Measurements from ENCODE around the gene TEKT3.

TEKT3 gene

GRCh38 chr17:15271741-15272140 lies 69.7 kb downstream of the TEKT3 start:
- no peak for TF ChIP-seq YY1 (tag by site-specific recombination; IDR thresholded peaks at IDR 0.05)
- TF ChIP-seq WT1 (tag by site-specific recombination; IDR thresholded peaks at IDR 0.05) = no peak
- ChIA-PET CTCF (interaction anchor here (0.7 to 0.8 kb wide), 2 partner anchors 231 to 379 kb away, joined by 3 read pairs; no protein-coding TSS in a partner anchor), POLR2A (no interaction called here)
- no peak overlapping the region for H3K4me3 ChIP-seq (ENCODE audit: low read depth, low read length)
- H3K36me3 ChIP-seq (ENCODE audit: control insufficient read depth in 2 of 2, insufficient read depth in 1 of 2, low read length in 2 of 2) = no peaks in the 10 kb centered on the region
- H3K9me3 ChIP-seq (ENCODE audit: control insufficient read depth, insufficient read depth, low read depth, low read length) = no peaks in the 10 kb centered on the region
- no peaks in the 10 kb centered on the region for H3K4me1 ChIP-seq (ENCODE audit: control insufficient read depth, insufficient read depth, low read length)
- no peak overlapping the region for H3K27ac ChIP-seq (ENCODE audit: extremely low read depth, low read depth, low read length)

- Histone ChIP-seq H3K27ac (ENCODE audit: extremely low read depth, low read depth, low read length) (no peak overlapping the region), H3K4me3 (ENCODE audit: low read depth, low read length) (no peak overlapping the region), H3K36me3 (ENCODE audit: control insufficient read depth in 2 of 2, insufficient read depth in 1 of 2, low read length in 2 of 2) (no peaks in the 10 kb centered on the region), H3K9me3 (ENCODE audit: control insufficient read depth, insufficient read depth, low read depth, low read length) (no peaks in the 10 kb centered on the region), H3K4me1 (ENCODE audit: control insufficient read depth, insufficient read depth, low read length) (no peaks in the 10 kb centered on the region)
- POLR2A ChIA-PET = no interaction called here
- no peak for TF ChIP-seq ZNF473 (tag by site-specific recombination; IDR thresholded peaks at IDR 0.05)
- TF ChIP-seq BCL11B (tag by site-specific recombination; IDR thresholded peaks at IDR 0.05; ENCODE audit: low read depth) = no peak
- no peak for TF ChIP-seq WT1 (tag by site-specific recombination; IDR thresholded peaks at IDR 0.05)
- TF ChIP-seq ELK4 (IDR thresholded peaks at IDR 0.05; ENCODE audit: borderline replicate concordance, low read depth, low read length) = no peak
- no peak for TF ChIP-seq ZBTB26 (tag by site-specific recombination; optimal IDR thresholded peaks at IDR 0.05)
- TF ChIP-seq ZNF19 (tag by site-specific recombination; IDR thresholded peaks at IDR 0.05; ENCODE audit: low read depth) = no peak
- no peak for TF ChIP-seq FEZF1 (tag by site-specific recombination; IDR thresholded peaks at IDR 0.05)
- TF ChIP-seq ZNF670 (tag by site-specific recombination; IDR thresholded peaks at IDR 0.05; ENCODE audit: low read depth) = no peak
- TF ChIP-seq ZNF148 (tag by site-specific recombination; IDR thresholded peaks at IDR 0.05; ENCODE audit: borderline replicate concordance) = no peak
- TF ChIP-seq GLI4 (tag by site-specific recombination; IDR thresholded peaks at IDR 0.05) = no peak
- TF ChIP-seq ZNF837 (tag by site-specific recombination; IDR thresholded peaks at IDR 0.05) = no peak
- TF ChIP-seq ZNF621 (tag by site-specific recombination; IDR thresholded peaks at IDR 0.05) = no peak
- no peak for TF ChIP-seq ZBTB1 (tag by site-specific recombination; IDR thresholded peaks at IDR 0.05)
- no peak for TF ChIP-seq HOXC10 (CRISPR knock-in tag; IDR thresholded peaks at IDR 0.05)
- CTCF ChIA-PET = interaction anchor here (0.8 kb wide), 1 partner anchor 232 kb away, joined by 3 read pairs; no protein-coding TSS in a partner anchor
Measured at GRCh38 chr17:15270628-15271381, 70.6 kb downstream of the TEKT3 start.

- H3K4me1 ChIP-seq (ENCODE audit: control insufficient read depth, insufficient read depth, low read length) = no peaks in the 10 kb centered on the region
- no peak overlapping the region for H3K4me3 ChIP-seq (ENCODE audit: low read depth, low read length)
- ChIA-PET POLR2A (no interaction called here), CTCF (no interaction called here)
- no peaks in the 10 kb centered on the region for H3K9me3 ChIP-seq (ENCODE audit: control insufficient read depth, insufficient read depth, low read depth, low read length)
- H3K36me3 ChIP-seq (ENCODE audit: control insufficient read depth in 2 of 2, insufficient read depth in 1 of 2, low read length in 2 of 2) = no peaks in the 10 kb centered on the region
- H3K27ac ChIP-seq (ENCODE audit: extremely low read depth, low read depth, low read length) = no peak overlapping the region
- TF ChIP-seq ZNF645 (tag by site-specific recombination; IDR thresholded peaks at IDR 0.05) (no peak), ZNF830 (tag by site-specific recombination; IDR thresholded peaks at IDR 0.05; ENCODE audit: low read depth) (no peak), ZNF280C (tag by site-specific recombination; IDR thresholded peaks at IDR 0.05) (no peak), ZNF544 (tag by site-specific recombination; IDR thresholded peaks at IDR 0.05) (no peak), KLF7 (tag by site-specific recombination; IDR thresholded peaks at IDR 0.05; ENCODE audit: borderline replicate concordance) (no peak), PBX3 (CRISPR knock-in tag; IDR thresholded peaks at IDR 0.05) (no peak)
Measured at GRCh38 chr17:15269780-15270089, 71.7 kb downstream of the TEKT3 start.
